Thyroid gland (tissue), 4 donors: ENCODE measurements around the gene SLC18A2. TPM values are rescaled to one million over a fixed set of nuclear protein-coding genes. Genes with fewer than 3 reads are reported as not detected.

Experiments used
- DNase-seq, 2 donors: peaks; one replicate each; pipeline ENCODE4 v3.0.0-alpha.2; 2019
- H3K27ac ChIP-seq, 3 donors: fragments of 200-600 bp; sonication (generic); 1 replicate in 2 of 3; 2 replicates in 1 of 3; pipeline ENCODE4 v1.5.1; 2016 to 2019; ENCODE audit warnings: mild to moderate bottlenecking in 1 of 3, moderate library complexity in 1 of 3
- H3K27me3 ChIP-seq: fragments of 200-600 bp; sonication (generic); one replicate; pipeline ENCODE4 v1.5.1; 2019
- H3K36me3 ChIP-seq, 2 donors: fragments of 200-600 bp; sonication (generic); one replicate each; pipeline ENCODE4 v1.5.1; 2016 to 2019
- H3K4me1 ChIP-seq, 2 donors: fragments of 200-600 bp; sonication (generic); one replicate each; pipeline ENCODE4 v1.5.1; 2017 to 2019
- H3K4me3 ChIP-seq, 3 donors: fragments of 200-600 bp; sonication (generic); replicated peaks in 1 of 3; 1 replicate in 2 of 3; 2 replicates in 1 of 3; pipeline ENCODE4 v1.5.1; 2016; ENCODE audit warnings: mild to moderate bottlenecking in 1 of 3
- H3K9me3 ChIP-seq: fragments of 200-600 bp; sonication (generic); one replicate; pipeline ENCODE4 v1.5.1; 2017
- POLR2A ChIP-seq, 2 donors: fragments of 450-650 bp; IDR thresholded peaks; one replicate each; pipeline ENCODE4 v1.6.1; 2017; ENCODE audit warnings: antibody characterized with exemption in 2 of 2, mild to moderate bottlenecking in 2 of 2, moderate library complexity in 1 of 2
- WGBS, 2 donors: methylation state at CpG; one replicate each; pipeline ENCODE4 v1.1.5; 2017; 5-methylcytosine and 5-hydroxymethylcytosine counted together
- intact Hi-C: fragments of 100-400 bp; cut with DNase I; formaldehyde crosslinking; loops from one replicate; pipeline ENCODE4 v1.15.1; 2023
- total RNA-seq, 4 donors: library from RNA; depleted of rRNA; stranded (reverse); fragments of >200 nt; gene quantifications; one replicate each; pipeline ENCODE4 v1.2.3, GENCODE V29; 2016
- TF ChIP-seq, protein P1 (sequence below), 6 experiments: fragments of 200-600 bp in 3 of 6; fragments of 450-650 bp in 3 of 6; sonication (generic) in 3 of 6; IDR thresholded peaks; one replicate each; pipeline ENCODE4 v1.5.1; 2016 to 2019; ENCODE audit warnings: antibody characterized with exemption in 6 of 6, mild to moderate bottlenecking in 2 of 6, inconsistent platforms in 1 of 6, moderate library complexity in 1 of 6

SLC18A2 gene
- total RNA-seq, 4 donors from 2014 or later, result 0.13 TPM; not detected in 3

DNA sequence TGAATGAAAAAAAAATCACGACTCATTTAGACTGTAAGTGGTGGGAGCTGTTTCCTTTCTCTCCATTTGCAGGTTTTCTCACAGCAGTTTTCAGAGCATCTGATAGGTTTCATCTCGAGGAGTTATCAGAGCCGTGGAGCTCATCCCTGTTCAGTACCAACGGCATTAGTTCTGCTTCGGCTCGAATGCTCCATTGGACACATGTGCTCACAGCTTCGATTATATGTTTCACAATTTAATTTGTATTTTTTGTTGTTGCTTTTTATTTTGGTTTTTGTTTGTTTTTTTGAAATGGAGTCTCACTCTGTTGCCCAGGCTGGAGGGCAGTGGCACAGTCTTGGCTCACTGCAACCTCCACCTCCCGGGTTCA lies 1.5 kb downstream of the SLC18A2 start:
- no peaks in the 10 kb centered on the region for H3K9me3 ChIP-seq
- TF ChIP-seq, protein P1, sequence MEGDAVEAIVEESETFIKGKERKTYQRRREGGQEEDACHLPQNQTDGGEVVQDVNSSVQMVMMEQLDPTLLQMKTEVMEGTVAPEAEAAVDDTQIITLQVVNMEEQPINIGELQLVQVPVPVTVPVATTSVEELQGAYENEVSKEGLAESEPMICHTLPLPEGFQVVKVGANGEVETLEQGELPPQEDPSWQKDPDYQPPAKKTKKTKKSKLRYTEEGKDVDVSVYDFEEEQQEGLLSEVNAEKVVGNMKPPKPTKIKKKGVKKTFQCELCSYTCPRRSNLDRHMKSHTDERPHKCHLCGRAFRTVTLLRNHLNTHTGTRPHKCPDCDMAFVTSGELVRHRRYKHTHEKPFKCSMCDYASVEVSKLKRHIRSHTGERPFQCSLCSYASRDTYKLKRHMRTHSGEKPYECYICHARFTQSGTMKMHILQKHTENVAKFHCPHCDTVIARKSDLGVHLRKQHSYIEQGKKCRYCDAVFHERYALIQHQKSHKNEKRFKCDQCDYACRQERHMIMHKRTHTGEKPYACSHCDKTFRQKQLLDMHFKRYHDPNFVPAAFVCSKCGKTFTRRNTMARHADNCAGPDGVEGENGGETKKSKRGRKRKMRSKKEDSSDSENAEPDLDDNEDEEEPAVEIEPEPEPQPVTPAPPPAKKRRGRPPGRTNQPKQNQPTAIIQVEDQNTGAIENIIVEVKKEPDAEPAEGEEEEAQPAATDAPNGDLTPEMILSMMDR (IDR thresholded peaks at IDR 0.05), result no peak
- TF ChIP-seq POLR2A (IDR thresholded peaks at IDR 0.05), result no peak
- no peaks in the 10 kb centered on the region for H3K36me3 ChIP-seq
- peaks cover 15% of the 10 kb centered on the region for H3K27me3 ChIP-seq
- no peak for DNase-seq
- 86 to 87% methylated on average over 8 of the region's 8 CpGs for WGBS, 2 donors
- intact Hi-C loops, result no loop called here
- H3K4me1 ChIP-seq, result peaks cover 0 to 16% of the 10 kb centered on the region in 2 donors
- H3K4me3 ChIP-seq, result no peak overlapping the region
- no peak overlapping the region for H3K27ac ChIP-seq

DNA sequence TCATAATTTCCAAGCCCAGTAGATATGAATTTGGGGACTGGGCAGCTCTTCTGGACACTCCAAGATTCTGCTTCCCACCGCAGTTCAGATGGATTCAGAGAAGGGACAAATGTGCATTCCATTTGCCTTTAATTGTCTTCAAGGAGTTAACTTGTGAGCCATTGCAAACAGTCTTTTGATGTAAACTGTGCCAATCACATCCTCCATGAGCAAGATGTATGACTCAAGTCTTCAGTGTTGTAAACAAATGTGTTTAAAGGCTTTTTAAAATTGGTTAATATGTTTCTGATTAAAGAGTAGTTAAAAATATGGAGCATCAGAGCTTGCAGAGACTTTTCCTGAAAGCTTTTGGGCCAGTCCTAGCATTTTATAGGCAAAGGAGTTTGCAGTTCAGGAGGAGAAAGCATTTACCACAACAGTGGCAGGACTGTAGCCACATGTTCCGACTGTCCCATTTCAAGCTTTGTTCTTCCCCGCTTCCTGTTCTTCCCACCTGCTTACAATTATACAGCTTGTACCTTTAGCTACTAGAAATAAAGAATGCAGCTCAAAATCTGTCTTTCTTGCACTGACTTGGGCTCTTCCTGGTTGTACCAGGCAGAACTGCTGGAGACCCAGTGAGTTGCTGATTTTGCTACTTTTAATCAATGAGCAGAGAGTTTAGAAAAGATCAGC lies 6.2 kb downstream of the SLC18A2 start:
- Histone ChIP-seq H3K36me3 (no peaks in the 10 kb centered on the region), H3K27me3 (peaks cover 6% of the 10 kb centered on the region), H3K9me3 (no peaks in the 10 kb centered on the region), H3K4me1 (no peaks in the 10 kb centered on the region), H3K4me3 (no peak overlapping the region), H3K27ac (no peak overlapping the region)
- intact Hi-C loops, result no loop called here
- DNase-seq, result no peak
- TF ChIP-seq POLR2A (IDR thresholded peaks at IDR 0.05), result no peak
- TF ChIP-seq, protein P1 (IDR thresholded peaks at IDR 0.05), result no peak
- WGBS, 2 donors, result 86 to 90% methylated on average over 3 of the region's 3 CpGs

DNA sequence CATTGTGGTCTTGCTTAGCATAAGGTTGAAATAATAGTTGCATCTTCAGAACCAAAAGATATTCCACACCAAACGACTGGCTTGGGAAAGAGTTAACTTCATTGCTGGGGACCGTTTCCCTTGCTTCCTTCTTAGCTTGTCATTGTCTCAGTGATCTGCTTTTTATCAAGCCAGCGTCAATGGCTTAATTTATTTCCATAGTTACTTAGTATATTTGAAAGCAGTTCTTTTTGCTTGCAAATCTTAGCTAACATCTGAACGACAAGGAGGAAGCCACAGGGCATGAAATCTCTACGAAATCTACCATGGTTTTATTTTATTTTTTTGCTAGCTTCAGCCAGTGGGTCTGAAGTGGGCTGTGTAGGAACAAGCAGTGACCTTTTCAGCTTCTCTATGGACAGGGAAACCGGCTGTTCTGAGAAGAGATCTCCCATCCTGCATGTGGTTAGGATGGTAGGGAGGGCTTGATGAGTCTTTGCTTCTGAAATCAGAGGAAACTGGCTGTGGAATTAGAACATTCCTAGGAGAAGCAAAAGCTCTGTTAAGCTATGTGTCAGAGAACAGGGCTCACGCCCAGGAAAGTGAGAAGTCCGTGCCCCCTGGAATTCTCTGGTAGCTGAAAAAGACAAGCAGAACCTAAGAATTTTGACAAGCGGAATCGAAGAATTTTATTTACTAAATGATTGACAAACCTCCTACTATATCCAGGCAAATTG lies 8.0 kb downstream of the SLC18A2 start:
- Histone ChIP-seq H3K4me3 (no peak overlapping the region), H3K36me3 (no peaks in the 10 kb centered on the region), H3K4me1 (peaks cover 0 to 1% of the 10 kb centered on the region in 2 donors), H3K27ac (no peak overlapping the region), H3K9me3 (no peaks in the 10 kb centered on the region), H3K27me3 (no peaks in the 10 kb centered on the region)
- DNase-seq, result no peak
- no peak for TF ChIP-seq POLR2A (IDR thresholded peaks at IDR 0.05)
- TF ChIP-seq, protein P1 (IDR thresholded peaks at IDR 0.05), result no peak
- 56 to 60% methylated on average over 10 of the region's 10 CpGs for WGBS, 2 donors
- intact Hi-C loops, result no loop called here

DNA sequence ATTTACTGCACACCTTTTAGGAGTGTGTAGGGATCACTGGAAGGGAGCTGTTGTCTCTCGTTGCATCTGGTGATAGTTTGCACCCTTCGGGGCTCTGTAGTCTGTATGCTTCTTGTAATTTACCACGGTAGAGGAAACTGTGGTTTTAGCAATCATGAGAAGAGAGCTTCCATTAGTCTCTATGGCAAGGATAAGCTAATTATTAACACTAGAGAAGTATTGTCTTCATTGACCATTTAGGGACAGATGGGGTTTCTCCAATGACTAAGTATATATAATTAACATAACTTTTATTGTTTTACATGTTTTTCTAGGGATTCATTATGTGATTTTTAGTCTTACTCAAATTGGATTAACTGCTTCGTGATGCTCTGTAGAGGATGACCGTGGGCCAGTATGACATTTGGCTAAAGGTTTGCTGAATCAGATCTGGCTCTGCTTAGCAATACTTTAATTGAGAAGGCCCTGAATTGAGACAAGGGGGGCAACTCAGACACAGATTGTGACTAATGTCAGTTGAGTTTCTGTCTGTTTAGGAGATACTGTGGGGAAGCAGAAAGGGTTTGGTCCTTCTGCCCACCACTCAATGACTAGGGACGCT lies 8.7 kb downstream of the SLC18A2 start:
- 74 to 83% methylated on average over 6 of the region's 6 CpGs for WGBS, 2 donors
- Histone ChIP-seq H3K27ac (no peak overlapping the region), H3K4me3 (no peak overlapping the region), H3K27me3 (no peaks in the 10 kb centered on the region), H3K36me3 (no peaks in the 10 kb centered on the region), H3K9me3 (no peaks in the 10 kb centered on the region), H3K4me1 (peaks cover 0 to 5% of the 10 kb centered on the region in 2 donors)
- no peak for TF ChIP-seq POLR2A (IDR thresholded peaks at IDR 0.05)
- TF ChIP-seq, protein P1 (IDR thresholded peaks at IDR 0.05), result no peak
- DNase-seq, result no peak
- intact Hi-C loops, result no loop called here

DNA sequence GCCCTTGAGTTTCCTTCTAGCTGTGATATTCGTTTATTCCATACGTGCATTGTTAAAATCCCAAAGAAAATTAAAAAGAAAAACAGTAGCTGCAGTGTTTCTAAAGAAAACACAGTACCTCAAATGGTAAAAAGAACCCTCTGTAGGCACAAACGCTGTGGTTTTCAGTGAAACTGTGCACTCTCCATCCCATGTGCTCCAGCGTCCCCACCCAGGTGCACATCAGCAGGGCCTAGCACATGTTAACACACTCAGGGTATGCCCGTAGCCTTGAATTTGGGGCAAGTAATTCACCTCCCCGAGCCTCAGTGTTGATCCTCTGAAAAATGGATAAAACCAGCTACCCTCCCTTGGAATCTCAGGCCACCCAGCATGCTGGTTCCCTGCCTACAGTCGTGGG lies 9.5 kb downstream of the SLC18A2 start:
- peaks cover 0 to 5% of the 10 kb centered on the region in 2 donors for H3K4me1 ChIP-seq
- intact Hi-C loops, result no loop called here
- H3K27ac ChIP-seq, result no peak overlapping the region
- no peaks in the 10 kb centered on the region for H3K9me3 ChIP-seq
- TF ChIP-seq POLR2A (IDR thresholded peaks at IDR 0.05), result no peak
- TF ChIP-seq, protein P1 (IDR thresholded peaks at IDR 0.05), result no peak
- WGBS, 2 donors, result 55 to 60% methylated on average over 7 of the region's 7 CpGs
- no peaks in the 10 kb centered on the region for H3K36me3 ChIP-seq
- no peak overlapping the region for H3K4me3 ChIP-seq
- DNase-seq, result no peak
- H3K27me3 ChIP-seq, result no peaks in the 10 kb centered on the region
